IMR-90 (cell line): Measurements from ENCODE around the gene PXN.

Experiments
- BHLHE40 ChIP-seq: fragments of 150-350 bp; IDR thresholded peaks from 2 replicates; pipeline ENCODE4 v1.6.1; 2016; ENCODE audit warnings: mild to moderate bottlenecking, low read depth, low read length
- CHD1 ChIP-seq: IDR thresholded peaks from 2 replicates; pipeline ENCODE4 v1.6.1; 2012; ENCODE audit warnings: low read depth, low read length, improper control_type of control experiment
- CTCF ChIP-seq: conservative IDR thresholded peaks from 2 replicates; pipeline ENCODE4 v1.5.1; 2012; ENCODE audit warnings: mild to moderate bottlenecking, low read depth, low read length, improper control_type of control experiment
- FOS ChIP-seq: fragments of 150-350 bp; IDR thresholded peaks from 2 replicates; pipeline ENCODE4 v1.6.1; 2016; ENCODE audit warnings: low read depth, low read length
- MXI1 ChIP-seq: IDR thresholded peaks from 2 replicates; pipeline ENCODE4 v1.6.1; 2012; ENCODE audit warnings: low read depth, mild to moderate bottlenecking, low read length, moderate library complexity, borderline replicate concordance
- POLR2A ChIP-seq: IDR thresholded peaks from 2 replicates; pipeline ENCODE4 v1.6.1; 2012; ENCODE audit warnings: mild to moderate bottlenecking, low read depth, low read length
- RFX5 ChIP-seq: IDR thresholded peaks from 2 replicates; pipeline ENCODE4 v1.8.0; 2012; ENCODE audit warnings: low read depth, mild to moderate bottlenecking, low read length, moderate library complexity
- SMC3 ChIP-seq: fragments of 150-350 bp; IDR thresholded peaks from 2 replicates; pipeline ENCODE4 v1.6.1; 2016; ENCODE audit warnings: low read depth, mild to moderate bottlenecking, antibody characterized with exemption, low read length, moderate library complexity

GRCh38 chr12:120254809-120255208, 10.7 kb downstream of the PXN start:
- TF ChIP-seq BHLHE40 (no peak), CTCF (no peak), POLR2A (no peak), RFX5 (no peak), CHD1 (no peak), FOS (no peak), SMC3 (no peak), MXI1 (no peak)
